H9 (cell line): ENCODE measurements around the gene SULT2B1. TPM values are rescaled to one million over a fixed set of nuclear protein-coding genes. Genes with fewer than 3 reads are reported as not detected.

Source experiments
- DNase-seq: peaks from one replicate; pipeline ENCODE4 v3.0.0-alpha.2; 2017
- H2AFZ ChIP-seq: one replicate; pipeline ENCODE4 v1.6.1; 2013; ENCODE audit warnings: mild to moderate bottlenecking, low read length, control low read depth, moderate library complexity
- H2AK5ac ChIP-seq: 2 replicates; pipeline ENCODE4 v1.6.1; 2013; ENCODE audit warnings: low read length, control low read depth, mixed read lengths; ENCODE audit not compliant: insufficient read length
- H2BK120ac ChIP-seq: one replicate; pipeline ENCODE4 v1.6.1; 2013; ENCODE audit warnings: low read depth, mild to moderate bottlenecking, low read length, control low read depth, inconsistent platforms; ENCODE audit not compliant: poor library complexity, severe bottlenecking
- H2BK12ac ChIP-seq: 2 replicates; pipeline ENCODE4 v1.6.1; 2013; ENCODE audit warnings: low read length, control low read depth, mixed read lengths, low read depth; ENCODE audit not compliant: insufficient read length
- H2BK15ac ChIP-seq: 2 replicates; pipeline ENCODE4 v1.6.1; 2013; ENCODE audit warnings: low read depth, low read length, control low read depth
- H2BK20ac ChIP-seq: one replicate; pipeline ENCODE4 v1.6.1; 2013; ENCODE audit warnings: low read depth, mild to moderate bottlenecking, low read length, control low read depth, inconsistent platforms; ENCODE audit not compliant: poor library complexity, severe bottlenecking
- H2BK5ac ChIP-seq: 2 replicates; pipeline ENCODE4 v1.6.1; 2013; ENCODE audit warnings: low read length, control low read depth, mixed read lengths; ENCODE audit not compliant: insufficient read length
- H3K14ac ChIP-seq: 2 replicates; pipeline ENCODE4 v1.6.1; 2013; ENCODE audit warnings: low read length, control low read depth; ENCODE audit not compliant: insufficient read depth
- H3K18ac ChIP-seq: 2 replicates; pipeline ENCODE4 v1.6.1; 2013; ENCODE audit warnings: low read depth, mild to moderate bottlenecking, mixed read lengths, low read length, control low read depth; ENCODE audit not compliant: insufficient read length
- H3K23ac ChIP-seq: 2 replicates; pipeline ENCODE4 v1.6.1; 2013; ENCODE audit warnings: low read length, control low read depth, mixed read lengths, low read depth; ENCODE audit not compliant: insufficient read length
- H3K23me2 ChIP-seq: 2 replicates; pipeline ENCODE4 v1.6.1; 2013; ENCODE audit warnings: low read depth, mild to moderate bottlenecking, mixed read lengths, low read length, control low read depth; ENCODE audit not compliant: insufficient read length, poor library complexity, severe bottlenecking
- H3K27ac ChIP-seq: 2 replicates; pipeline ENCODE4 v1.5.1; 2013; ENCODE audit warnings: low read length, control low read depth, mixed read lengths, low read depth; ENCODE audit not compliant: insufficient read length
- H3K27me3 ChIP-seq: 2 replicates; pipeline ENCODE4 v1.6.1; 2013; ENCODE audit warnings: low read length, control low read depth, inconsistent platforms; ENCODE audit not compliant: insufficient read depth
- H3K4ac ChIP-seq: 2 replicates; pipeline ENCODE4 v1.6.1; 2013; ENCODE audit warnings: low read depth, mild to moderate bottlenecking, control low read depth, inconsistent platforms, low read length, moderate library complexity
- H3K4me1 ChIP-seq: 2 replicates; pipeline ENCODE4 v1.6.1; 2013; ENCODE audit warnings: low read length, control low read depth, inconsistent platforms; ENCODE audit not compliant: insufficient read depth
- H3K4me2 ChIP-seq: 2 replicates; pipeline ENCODE4 v1.6.1; 2013; ENCODE audit warnings: low read length, control low read depth, mixed read lengths; ENCODE audit not compliant: insufficient read length, insufficient read depth
- H3K56ac ChIP-seq: 2 replicates; pipeline ENCODE4 v1.6.1; 2013; ENCODE audit warnings: low read depth, mild to moderate bottlenecking, mixed read lengths, low read length, control low read depth; ENCODE audit not compliant: insufficient read length
- H3K79me1 ChIP-seq: 2 replicates; pipeline ENCODE4 v1.6.1; 2013; ENCODE audit warnings: low read depth, mild to moderate bottlenecking, moderate library complexity, low read length, control low read depth, inconsistent platforms; ENCODE audit not compliant: insufficient read depth, poor library complexity, severe bottlenecking
- H3K79me2 ChIP-seq: 2 replicates; pipeline ENCODE4 v1.6.1; 2013; ENCODE audit warnings: low read length, control low read depth, inconsistent platforms; ENCODE audit not compliant: insufficient read depth
- H3K9ac ChIP-seq: 2 replicates; pipeline ENCODE4 v1.6.1; 2013; ENCODE audit warnings: low read length, control low read depth, mixed read lengths; ENCODE audit not compliant: insufficient read length; ENCODE audit errors: extremely low read depth
- H3K9me3 ChIP-seq: one replicate; pipeline ENCODE4 v1.6.1; 2013; ENCODE audit warnings: low read depth, low read length, inconsistent platforms; ENCODE audit not compliant: control insufficient read depth
- H3T11ph ChIP-seq: one replicate; pipeline ENCODE4 v1.6.1; 2013; ENCODE audit warnings: mild to moderate bottlenecking, low read length, control low read depth, inconsistent platforms
- H4K20me1 ChIP-seq: one replicate; pipeline ENCODE4 v1.6.1; 2013; ENCODE audit not compliant: control insufficient read depth, insufficient read length, insufficient read depth
- H4K5ac ChIP-seq: 2 replicates; pipeline ENCODE4 v1.6.1; 2013; ENCODE audit warnings: low read depth, mild to moderate bottlenecking, mixed read lengths, low read length, control low read depth; ENCODE audit not compliant: insufficient read length
- H4K8ac ChIP-seq: replicated peaks from 2 replicates; pipeline ENCODE4 v1.6.1; 2013; ENCODE audit warnings: low read length, control low read depth, mixed read lengths, low read depth; ENCODE audit not compliant: insufficient read length
- H4K91ac ChIP-seq: 2 replicates; pipeline ENCODE4 v1.6.1; 2013; ENCODE audit warnings: low read depth, mild to moderate bottlenecking, moderate library complexity, mixed read lengths, low read length, control low read depth; ENCODE audit not compliant: insufficient read length
- H3K27ac Mint-ChIP-seq, 3 experiments: 2 replicates in 2 of 3; 3 replicates in 1 of 3; pipeline ENCODE4 v1.8.0; 2020 to 2021; ENCODE audit warnings: mixed read lengths in 3 of 3, mild to moderate bottlenecking in 1 of 3, moderate library complexity in 1 of 3
- H3K27me3 Mint-ChIP-seq: 2 replicates; pipeline ENCODE4 v1.8.0; 2021; ENCODE audit warnings: low read depth, mild to moderate bottlenecking, moderate library complexity, mixed read lengths
- H3K36me3 Mint-ChIP-seq, 3 experiments: 2 replicates in 2 of 3; 3 replicates in 1 of 3; pipeline ENCODE4 v1.8.0; 2020 to 2021; ENCODE audit warnings: low read depth in 3 of 3, mixed read lengths in 3 of 3; ENCODE audit not compliant: insufficient read depth in 1 of 3
- H3K4me1 Mint-ChIP-seq, 2 experiments: 2 replicates each; pipeline ENCODE4 v1.8.0; 2020; ENCODE audit warnings: mixed read lengths in 2 of 2
- H3K4me3 Mint-ChIP-seq, 2 experiments: 2 replicates in 1 of 2; 3 replicates in 1 of 2; pipeline ENCODE4 v1.8.0; 2020 to 2021; ENCODE audit warnings: mild to moderate bottlenecking in 2 of 2, mixed read lengths in 2 of 2, moderate library complexity in 1 of 2
- H3K9me3 Mint-ChIP-seq, 2 experiments: 2 replicates in 1 of 2; 3 replicates in 1 of 2; pipeline ENCODE4 v1.8.0; 2020; ENCODE audit warnings: mild to moderate bottlenecking in 2 of 2, mixed read lengths in 2 of 2, moderate library complexity in 1 of 2
- CTCF ChIP-seq: fragments of 200-600 bp; sonication (generic); conservative IDR thresholded peaks from 3 replicates; pipeline ENCODE4 v1.8.0; 2021; ENCODE audit warnings: antibody characterized with exemption, mild to moderate bottlenecking
- WGBS: extraction: QIAGEN DNeasy Blood & Tissue Kit; methylation state at CpG from one replicate; pipeline ENCODE4 v1.1.7; 2013; ENCODE audit warnings: missing lambda C conversion rate, low lambda C conversion rate, mixed read lengths; ENCODE audit not compliant: insufficient read length; ENCODE audit errors: extremely low coverage; 5-methylcytosine and 5-hydroxymethylcytosine counted together
- total RNA-seq: library from RNA; stranded (reverse); gene quantifications from 2 replicates; pipeline ENCODE4 v1.2.1, GENCODE V29; 2021

Gene SULT2B1
- total RNA-seq, 1 experiment from 2014 or later, result 1.7 TPM

- no peak overlapping the region for H2AK5ac ChIP-seq
- no peak overlapping the region for H3K14ac ChIP-seq
- H4K91ac ChIP-seq, result no peak overlapping the region
- H3K27me3 ChIP-seq, result no peaks in the 10 kb centered on the region
- no peak overlapping the region for H3K4ac ChIP-seq
- no peak overlapping the region for H3K4me2 ChIP-seq
- no peaks in the 10 kb centered on the region for H3K23me2 ChIP-seq
- Mint-ChIP-seq H3K27me3 (peaks cover 3% of the 10 kb centered on the region), H3K27ac (no peak overlapping the region), H3K4me1 (peaks cover under 1 to 8% of the 10 kb centered on the region in 2 experiments; a peak in 3 of 4 replicates), H3K9me3 (no peaks in the 10 kb centered on the region; a peak in 1 of 5 replicates), H3K4me3 (no peak overlapping the region), H3K36me3 (no peaks in the 10 kb centered on the region)
- no peak overlapping the region for H2BK12ac ChIP-seq
- no peak overlapping the region for H3K18ac ChIP-seq
- H3K23ac ChIP-seq, result no peak overlapping the region
- no peaks in the 10 kb centered on the region for H3K9me3 ChIP-seq
- no peak for TF ChIP-seq CTCF
- H2BK20ac ChIP-seq, result no peak overlapping the region
- no peak overlapping the region for H2BK15ac ChIP-seq
- no peak overlapping the region for H2BK5ac ChIP-seq
- H3K9ac ChIP-seq, result no peak overlapping the region
- no peak overlapping the region for H2BK120ac ChIP-seq
- H3T11ph ChIP-seq, result no peak overlapping the region
- H2AFZ ChIP-seq, result no peak overlapping the region
- no peaks in the 10 kb centered on the region for H3K79me1 ChIP-seq
- no peaks in the 10 kb centered on the region for H3K79me2 ChIP-seq
- H3K27ac ChIP-seq, result no peak overlapping the region
- no peaks in the 10 kb centered on the region for H3K4me1 ChIP-seq
- no peak for DNase-seq
- H4K20me1 ChIP-seq, result no peaks in the 10 kb centered on the region
- WGBS, result no CpG with 5 or more reads among the region's 11 CpGs
- H3K56ac ChIP-seq, result no peak overlapping the region
- H4K8ac ChIP-seq, result no peak overlapping the region
- H4K5ac ChIP-seq, result no peak overlapping the region
Observed at GRCh38 chr19:48561412-48561811, 9.4 kb downstream of the SULT2B1 start.
